ENCODE data around the gene HNRNPA2B1.
"Not testable (repeated sequence)": the region's sequence is repeated elsewhere in the genome, so short reads cannot be mapped to it uniquely, and the experiment has no call there.

Gene HNRNPA2B1

GRCh38 chr7:26166684-26167266, 33.8 kb downstream of the HNRNPA2B1 start:
- no peak for DNase-seq (ENCODE audit: low read depth)

GRCh38 chr7:26165950-26166683, 34.4 kb downstream of the HNRNPA2B1 start:
- no peak for DNase-seq (ENCODE audit: low read depth)

- not testable (repeated sequence) for DNase-seq (ENCODE audit: low read depth)
Measured at GRCh38 chr7:26163804-26164203, 36.7 kb downstream of the HNRNPA2B1 start.

GRCh38 chr7:26162431-26162830, 38.1 kb downstream of the HNRNPA2B1 start:
- no peak for DNase-seq (ENCODE audit: low read depth)

GRCh38 chr7:26160896-26161295, 39.6 kb downstream of the HNRNPA2B1 start:
- DNase-seq (ENCODE audit: low read depth) = no peak

GRCh38 chr7:26159243-26159642, 41.3 kb downstream of the HNRNPA2B1 start:
- DNase-seq (ENCODE audit: low read depth) = no peak

GRCh38 chr7:26157520-26158105, 42.9 kb downstream of the HNRNPA2B1 start:
- DNase-seq (ENCODE audit: low read depth) = no peak

- peak; percentile 93 for DNase-seq (ENCODE audit: low read depth)
Measured at GRCh38 chr7:26156451-26157420, 43.8 kb downstream of the HNRNPA2B1 start.

GRCh38 chr7:26155531-26156375, 44.8 kb downstream of the HNRNPA2B1 start:
- DNase-seq (ENCODE audit: low read depth) = peak; percentile 65

GRCh38 chr7:26153823-26154783, 46.4 kb downstream of the HNRNPA2B1 start:
- DNase-seq (ENCODE audit: low read depth) = no peak

- no peak for DNase-seq (ENCODE audit: low read depth)
Measured at GRCh38 chr7:26153241-26153822, 47.2 kb downstream of the HNRNPA2B1 start.

- DNase-seq (ENCODE audit: low read depth) = not testable (repeated sequence)
Measured at GRCh38 chr7:26152782-26153240, 47.7 kb downstream of the HNRNPA2B1 start.

GRCh38 chr7:26151953-26152781, 48.4 kb downstream of the HNRNPA2B1 start, which contains the start of gene NFE2L3:
Gene NFE2L3, plus strand, starts transcription at chr7:26152198. Its CDS starts 301 bp downstream, at chr7:26152499.
- DNase-seq (ENCODE audit: low read depth) = peak; percentile 56

GRCh38 chr7:26151650-26151952, 48.9 kb downstream of the HNRNPA2B1 start:
- DNase-seq (ENCODE audit: low read depth) = no peak

GRCh38 chr7:26151096-26151495, 49.5 kb downstream of the HNRNPA2B1 start:
- no peak for DNase-seq (ENCODE audit: low read depth)

- DNase-seq (ENCODE audit: low read depth) = no peak
Measured at GRCh38 chr7:26149391-26149977, 51.1 kb downstream of the HNRNPA2B1 start.

- not testable (repeated sequence) for DNase-seq (ENCODE audit: low read depth)
Measured at GRCh38 chr7:26148307-26148700, 52.2 kb downstream of the HNRNPA2B1 start.

GRCh38 chr7:26147646-26148306, 52.8 kb downstream of the HNRNPA2B1 start:
- DNase-seq (ENCODE audit: low read depth) = not testable (repeated sequence)
